ENCODE results near the gene MYO5B. TPM values are rescaled to one million over a fixed set of nuclear protein-coding genes. Genes with fewer than 3 reads are reported as not detected.

Gene MYO5B
- total RNA-seq, 4 donors from 2014 or later, result 32.0 to 63.3 (median 46.8) TPM

- Histone ChIP-seq H3K27me3 (peaks cover 0 to 24% (median 0%) of the 10 kb centered on the region in 4 donors), H3K4me1 (peaks cover 0 to 4% (median 0%) of the 10 kb centered on the region in 3 donors), H3K9me3 (no peaks in the 10 kb centered on the region), H3K27ac (no peak overlapping the region), H3K4me3 (no peak overlapping the region), H3K36me3 (peaks cover 0 to 22% (median 0%) of the 10 kb centered on the region in 3 donors)
- intact Hi-C loops (cut with DNase I), result no loop called here
- TF ChIP-seq POLR2A (IDR thresholded peaks at IDR 0.05), result no peak
- TF ChIP-seq, protein P1, sequence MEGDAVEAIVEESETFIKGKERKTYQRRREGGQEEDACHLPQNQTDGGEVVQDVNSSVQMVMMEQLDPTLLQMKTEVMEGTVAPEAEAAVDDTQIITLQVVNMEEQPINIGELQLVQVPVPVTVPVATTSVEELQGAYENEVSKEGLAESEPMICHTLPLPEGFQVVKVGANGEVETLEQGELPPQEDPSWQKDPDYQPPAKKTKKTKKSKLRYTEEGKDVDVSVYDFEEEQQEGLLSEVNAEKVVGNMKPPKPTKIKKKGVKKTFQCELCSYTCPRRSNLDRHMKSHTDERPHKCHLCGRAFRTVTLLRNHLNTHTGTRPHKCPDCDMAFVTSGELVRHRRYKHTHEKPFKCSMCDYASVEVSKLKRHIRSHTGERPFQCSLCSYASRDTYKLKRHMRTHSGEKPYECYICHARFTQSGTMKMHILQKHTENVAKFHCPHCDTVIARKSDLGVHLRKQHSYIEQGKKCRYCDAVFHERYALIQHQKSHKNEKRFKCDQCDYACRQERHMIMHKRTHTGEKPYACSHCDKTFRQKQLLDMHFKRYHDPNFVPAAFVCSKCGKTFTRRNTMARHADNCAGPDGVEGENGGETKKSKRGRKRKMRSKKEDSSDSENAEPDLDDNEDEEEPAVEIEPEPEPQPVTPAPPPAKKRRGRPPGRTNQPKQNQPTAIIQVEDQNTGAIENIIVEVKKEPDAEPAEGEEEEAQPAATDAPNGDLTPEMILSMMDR (IDR thresholded peaks at IDR 0.05), result no peak
- no peak for DNase-seq
- WGBS, 2 donors, result 25 to 39% methylated on average over 2 of the region's 2 CpGs
Observed at GRCh38 chr18:49922228-49922627, 272.7 kb downstream of the MYO5B start.

- intact Hi-C loops (cut with DNase I), result no loop called here
- no peak for DNase-seq
- 56 to 58% methylated on average over 11 to 12 of the region's 12 CpGs for WGBS, 2 donors
Observed at GRCh38 chr18:49921318-49921985, 273.5 kb downstream of the MYO5B start.

DNA sequence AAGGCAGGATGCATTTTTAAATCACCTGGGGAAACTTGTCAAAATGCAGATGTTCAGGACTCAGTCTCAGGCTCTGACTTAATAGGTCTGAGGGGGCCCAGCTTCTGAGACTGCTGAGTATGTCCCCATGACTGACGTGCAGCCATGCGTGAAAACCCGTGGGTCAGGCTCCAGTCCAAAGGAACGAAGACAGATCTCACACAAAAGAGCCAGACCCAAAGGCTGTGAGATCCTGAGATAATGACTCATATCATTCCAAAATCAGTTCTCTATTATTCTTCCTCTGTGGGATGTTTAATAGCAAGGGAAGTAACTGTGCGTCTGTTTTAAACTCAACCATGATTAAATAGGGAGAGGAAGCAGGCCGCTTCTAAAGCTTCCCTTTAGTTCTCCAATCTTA is 274.2 kb downstream of the MYO5B start:
- intact Hi-C loops (cut with DNase I), result no loop called here
- no peak overlapping the region for H3K27ac ChIP-seq
- DNase-seq, result no peak
- peaks cover 0 to 4% (median 0%) of the 10 kb centered on the region in 3 donors for H3K4me1 ChIP-seq
- 15 to 18% methylated on average over 6 of the region's 6 CpGs for WGBS, 2 donors
- H3K36me3 ChIP-seq, result peaks cover 0 to 34% (median 0%) of the 10 kb centered on the region in 3 donors
- peaks cover 0 to 31% (median 0%) of the 10 kb centered on the region in 4 donors for H3K27me3 ChIP-seq
- H3K9me3 ChIP-seq, result no peaks in the 10 kb centered on the region
- H3K4me3 ChIP-seq, result no peak overlapping the region
- TF ChIP-seq, protein P1 (IDR thresholded peaks at IDR 0.05), result no peak
- TF ChIP-seq POLR2A (IDR thresholded peaks at IDR 0.05), result no peak

More at GRCh38 chr18:49921318-49921985, 273.5 kb downstream of the MYO5B start:
- Histone ChIP-seq H3K4me3 (no peak overlapping the region), H3K27ac (no peak overlapping the region), H3K9me3 (no peaks in the 10 kb centered on the region), H3K4me1 (peaks cover 0 to 4% (median 0%) of the 10 kb centered on the region in 3 donors), H3K27me3 (peaks cover 0 to 31% (median 0%) of the 10 kb centered on the region in 4 donors), H3K36me3 (peaks cover 0 to 28% (median 0%) of the 10 kb centered on the region in 3 donors)
- TF ChIP-seq POLR2A (IDR thresholded peaks at IDR 0.05), result no peak
- TF ChIP-seq, protein P1 (IDR thresholded peaks at IDR 0.05), result no peak

GRCh38 chr18:49917742-49918141 is 277.2 kb downstream of the MYO5B start:
- no peak overlapping the region for H3K4me3 ChIP-seq
- H3K36me3 ChIP-seq, result peaks cover 0 to 30% (median 0%) of the 10 kb centered on the region in 3 donors
- H3K27ac ChIP-seq, result no peak overlapping the region
- DNase-seq, result no peak
- H3K9me3 ChIP-seq, result no peaks in the 10 kb centered on the region
- intact Hi-C loops (cut with DNase I), result no loop called here
- H3K27me3 ChIP-seq, result peaks cover 0 to 38% (median 0%) of the 10 kb centered on the region in 4 donors
- no peak for TF ChIP-seq POLR2A (IDR thresholded peaks at IDR 0.05)
- TF ChIP-seq, protein P1 (IDR thresholded peaks at IDR 0.05), result no peak
- WGBS, 2 donors, result 74 to 86% methylated on average over 3 to 5 of the region's 5 CpGs
- peaks cover 0 to 4% (median 0%) of the 10 kb centered on the region in 3 donors for H3K4me1 ChIP-seq

GRCh38 chr18:49915352-49915751 is 279.6 kb downstream of the MYO5B start:
- intact Hi-C loops (cut with DNase I), result no loop called here
- Histone ChIP-seq H3K4me3 (no peak overlapping the region), H3K36me3 (peaks cover 0 to 30% (median 0%) of the 10 kb centered on the region in 3 donors), H3K4me1 (no peaks in the 10 kb centered on the region), H3K9me3 (no peaks in the 10 kb centered on the region), H3K27me3 (peaks cover 0 to 30% (median 0%) of the 10 kb centered on the region in 4 donors), H3K27ac (no peak overlapping the region)
- WGBS, 2 donors, result 72 to 83% methylated on average over 7 of the region's 7 CpGs
- no peak for TF ChIP-seq POLR2A (IDR thresholded peaks at IDR 0.05)
- TF ChIP-seq, protein P1 (IDR thresholded peaks at IDR 0.05), result no peak
- no peak for DNase-seq

Data from esophagus squamous epithelium (tissue), 5 donors.